Keratinocyte (primary cell): ENCODE results near the gene IKZF1.

Experiments
- CTCF ChIP-seq, 3 experiments: IDR thresholded peaks in 1 of 3; conservative IDR thresholded peaks in 1 of 3; optimal IDR thresholded peaks in 1 of 3; 2 replicates in 2 of 3; 3 replicates in 1 of 3; pipeline versions ENCODE3 to v1.5.1; 2011; ENCODE audit warnings: low read length in 3 of 3, mild to moderate bottlenecking in 3 of 3, moderate library complexity in 2 of 3, control low read depth in 1 of 3, inconsistent platforms in 1 of 3; ENCODE audit not compliant: insufficient read depth in 2 of 3; ENCODE audit errors: extremely low read depth in 1 of 3
- EZH2 ChIP-seq: IDR thresholded peaks from one replicate; pipeline ENCODE4 v1.6.1; 2012; ENCODE audit warnings: inconsistent platforms, mild to moderate bottlenecking, low read length, moderate library complexity

GRCh38 chr7:50400114-50400513 is 95.6 kb downstream of the IKZF1 start:
- TF ChIP-seq CTCF (optimal IDR thresholded peaks at IDR 0.05 in 1 of 3, IDR thresholded peaks at IDR 0.05 in 1 of 3, conservative IDR thresholded peaks at IDR 0.05 in 1 of 3; ENCODE audit: extremely low read depth in 1 of 3, insufficient read depth in 2 of 3, low read length in 3 of 3) (no peak), EZH2 (peak; percentile 44)
